CD14-positive monocyte (primary cell): Measurements from ENCODE around the gene S1PR3. TPM values are rescaled to one million over a fixed set of nuclear protein-coding genes. Genes with fewer than 3 reads are reported as not detected.
A peak's percentile ranks its signal among the peaks of the same experiment; 100 is the strongest.

Experiments used
- DNase-seq, 3 donors: peaks; one replicate each; pipeline ENCODE4 v3.0.0-alpha.2; 2011 to 2022
- H2AFZ ChIP-seq: 2 replicates; pipeline ENCODE4 v1.6.0; 2012; ENCODE audit warnings: mild to moderate bottlenecking, low read depth, low read length, inconsistent platforms; ENCODE audit not compliant: insufficient read depth, poor library complexity, severe bottlenecking
- H3K27ac ChIP-seq, 2 donors: 1 replicate in 1 of 2; 2 replicates in 1 of 2; pipeline ENCODE4 v1.5.1; 2012 to 2013; ENCODE audit warnings: low read length in 2 of 2, control low read depth in 1 of 2, inconsistent platforms in 1 of 2, low read depth in 1 of 2, mild to moderate bottlenecking in 1 of 2
- H3K27me3 ChIP-seq, 2 donors: one replicate each; pipeline versions ENCODE4 v1.6.0 to v1.6.1; 2011 to 2013; ENCODE audit warnings: low read length in 2 of 2; ENCODE audit not compliant: control insufficient read depth in 2 of 2, insufficient read depth in 2 of 2
- H3K36me3 ChIP-seq, 2 donors: replicated peaks in 1 of 2; 1 replicate in 1 of 2; 2 replicates in 1 of 2; pipeline versions ENCODE4 v1.5.1 to v1.6.1; 2012 to 2013; ENCODE audit warnings: low read length in 2 of 2, control low read depth in 1 of 2, inconsistent platforms in 1 of 2, mild to moderate bottlenecking in 1 of 2; ENCODE audit not compliant: insufficient read depth in 2 of 2, control insufficient read depth in 1 of 2
- H3K4me1 ChIP-seq, 2 donors: 1 replicate in 1 of 2; 2 replicates in 1 of 2; pipeline versions ENCODE4 v1.5.1 to v1.6.1; 2012 to 2013; ENCODE audit warnings: low read length in 2 of 2, control low read depth in 1 of 2, inconsistent platforms in 1 of 2, mild to moderate bottlenecking in 1 of 2, moderate library complexity in 1 of 2; ENCODE audit not compliant: insufficient read depth in 2 of 2, control insufficient read depth in 1 of 2
- H3K4me2 ChIP-seq: replicated peaks from 2 replicates; pipeline ENCODE3; 2012; ENCODE audit warnings: low read length, moderate library complexity, mild to moderate bottlenecking; ENCODE audit not compliant: poor library complexity, severe bottlenecking; ENCODE audit errors: extremely low read depth
- H3K4me3 ChIP-seq, 3 experiments: fragments of 200-600 bp in 1 of 3; sonication (generic) in 1 of 3; replicated peaks in 1 of 3; 1 replicate in 2 of 3; 2 replicates in 1 of 3; pipeline ENCODE4 v1.5.1; 2011 to 2013; ENCODE audit warnings: low read length in 3 of 3, mild to moderate bottlenecking in 3 of 3, control low read depth in 2 of 3, low read depth in 2 of 3, inconsistent platforms in 1 of 3, moderate library complexity in 1 of 3
- H3K79me2 ChIP-seq: 2 replicates; pipeline ENCODE4 v1.6.0; 2012; ENCODE audit warnings: mild to moderate bottlenecking, control low read depth, inconsistent platforms, low read length, moderate library complexity; ENCODE audit not compliant: insufficient read depth
- H3K9ac ChIP-seq: 2 replicates; pipeline ENCODE4 v1.6.0; 2017; ENCODE audit warnings: low read length, mild to moderate bottlenecking; ENCODE audit not compliant: insufficient read depth, poor library complexity, severe bottlenecking
- H3K9me3 ChIP-seq, 2 donors: replicated peaks in 1 of 2; 1 replicate in 1 of 2; 2 replicates in 1 of 2; pipeline versions ENCODE4 v1.5.1 to v1.6.1; 2012 to 2013; ENCODE audit warnings: low read length in 2 of 2, control low read depth in 1 of 2; ENCODE audit not compliant: control insufficient read depth in 1 of 2, insufficient read depth in 1 of 2
- H4K20me1 ChIP-seq: 2 replicates; pipeline ENCODE4 v1.6.0; 2012; ENCODE audit warnings: mild to moderate bottlenecking, low read length, control low read depth, moderate library complexity; ENCODE audit not compliant: insufficient read depth
- H3K27ac Mint-ChIP-seq, 7 donors: one replicate each; pipeline ENCODE4 v1.8.0; 2020; ENCODE audit warnings: mild to moderate bottlenecking in 7 of 7, mixed read lengths in 7 of 7, moderate library complexity in 6 of 7, inconsistent platforms in 2 of 7
- H3K27me3 Mint-ChIP-seq, 3 donors: one replicate each; pipeline ENCODE4 v1.8.0; 2021 to 2022; ENCODE audit warnings: low read depth in 3 of 3, mild to moderate bottlenecking in 3 of 3, mixed read lengths in 3 of 3, moderate library complexity in 3 of 3, inconsistent platforms in 1 of 3
- H3K36me3 Mint-ChIP-seq, 2 donors: one replicate each; pipeline ENCODE4 v1.8.0; 2020; ENCODE audit warnings: mixed read lengths in 2 of 2, inconsistent platforms in 1 of 2, mild to moderate bottlenecking in 1 of 2
- H3K4me1 Mint-ChIP-seq: one replicate; pipeline ENCODE4 v1.8.0; 2020; ENCODE audit warnings: mild to moderate bottlenecking, mixed read lengths
- H3K4me3 Mint-ChIP-seq, 2 donors: one replicate each; pipeline ENCODE4 v1.8.0; 2020; ENCODE audit warnings: mild to moderate bottlenecking in 2 of 2, mixed read lengths in 2 of 2, moderate library complexity in 1 of 2
- H3K9me3 Mint-ChIP-seq, 7 donors: one replicate each; pipeline ENCODE4 v1.8.0; 2020 to 2022; ENCODE audit warnings: mixed read lengths in 7 of 7, mild to moderate bottlenecking in 6 of 7, moderate library complexity in 6 of 7, inconsistent platforms in 2 of 7
- WGBS: methylation state at CpG from one replicate; pipeline ENCODE4 v1.1.5; 2013; ENCODE audit warnings: missing lambda C conversion rate; ENCODE audit not compliant: insufficient coverage; 5-methylcytosine and 5-hydroxymethylcytosine counted together
- intact Hi-C, 2 donors: fragments of 100-400 bp; cut with micrococcal nuclease; formaldehyde crosslinking; loops; one replicate each; pipeline versions ENCODE4 v1.15.0 to v1.15.1; 2023
- polyA plus RNA-seq, 3 donors: library from polyadenylated mRNA; depleted of rRNA in 1 of 3; unstranded in 2 of 3; stranded (reverse) in 1 of 3; fragments of 300-500 nt in 2 of 3; fragments of >200 nt in 1 of 3; fragmentation: Illumina TruSeq in 2 of 3; gene quantifications; 1 replicate in 2 of 3; 2 replicates in 1 of 3; pipeline ENCODE4 v1.2.3, GENCODE V29; 2012 to 2021
- TF ChIP-seq, protein P1 (sequence below): fragments of 200-600 bp; IDR thresholded peaks from one replicate; pipeline ENCODE4 v1.8.0; 2022; ENCODE audit warnings: antibody characterized with exemption, mild to moderate bottlenecking

Gene S1PR3
- polyA plus RNA-seq, 3 donors, result 28.2 to 59.7 (median 30.6) TPM

DNA sequence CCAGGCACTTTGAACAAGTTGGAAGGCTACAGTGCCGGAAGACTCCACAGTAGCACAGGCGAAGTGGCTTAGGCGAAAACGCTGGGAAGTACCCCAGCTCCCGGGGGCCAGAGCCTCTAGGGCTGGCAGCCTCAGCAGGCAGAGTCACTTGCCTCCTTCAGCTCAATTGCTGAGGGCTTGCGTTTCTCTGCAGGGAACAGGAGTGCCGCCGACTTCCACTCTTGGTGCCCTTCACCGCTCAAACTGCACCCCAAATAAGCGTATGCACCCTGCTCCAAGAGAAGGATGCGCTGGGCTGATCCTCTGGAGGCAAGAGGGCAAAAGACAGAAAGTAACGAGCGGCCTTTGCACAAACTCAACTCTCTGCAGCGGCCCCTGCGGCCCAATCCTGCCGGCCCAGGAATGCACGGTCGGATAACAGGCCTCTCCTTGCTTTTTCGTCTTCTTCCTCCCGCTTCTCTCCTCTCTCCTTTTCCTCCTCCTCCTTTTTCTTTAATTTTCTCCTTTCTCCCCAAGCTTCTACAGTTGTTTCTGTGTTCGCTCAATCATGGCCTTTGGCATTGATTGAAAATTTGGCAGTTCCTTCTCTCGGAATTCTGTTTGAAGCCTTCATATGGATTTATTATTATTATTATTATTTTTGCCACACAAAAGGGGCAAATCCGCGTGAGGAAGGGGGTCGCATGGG, 1.1 kb upstream of the S1PR3 start:
- intact Hi-C loops, result loop anchor here in 1 of 2 donors (5.0 kb wide), 1 partner anchor 53 kb away; no protein-coding TSS in a partner anchor
- 88% methylated on average over 21 of the region's 25 CpGs for WGBS
- H3K4me3 ChIP-seq, result peak overlapping the region; percentile 94 to 99 (median 99)
- peaks cover 23 to 25% of the 10 kb centered on the region in 2 donors for H3K36me3 Mint-ChIP-seq
- H3K9me3 Mint-ChIP-seq, result peaks cover 0 to 2% (median 0%) of the 10 kb centered on the region in 7 donors
- peaks cover 12 to 16% of the 10 kb centered on the region in 2 donors for H3K36me3 ChIP-seq
- no peaks in the 10 kb centered on the region for H3K27me3 ChIP-seq
- H3K27me3 Mint-ChIP-seq, result peaks cover 0 to 2% (median 1%) of the 10 kb centered on the region in 3 donors
- H2AFZ ChIP-seq, result peak overlapping the region; percentile 3
- peaks cover 38% of the 10 kb centered on the region for H3K79me2 ChIP-seq
- peak overlapping the region; percentile 94 for H3K4me2 ChIP-seq
- H3K9ac ChIP-seq, result peak overlapping the region; percentile 90
- TF ChIP-seq, protein P1, sequence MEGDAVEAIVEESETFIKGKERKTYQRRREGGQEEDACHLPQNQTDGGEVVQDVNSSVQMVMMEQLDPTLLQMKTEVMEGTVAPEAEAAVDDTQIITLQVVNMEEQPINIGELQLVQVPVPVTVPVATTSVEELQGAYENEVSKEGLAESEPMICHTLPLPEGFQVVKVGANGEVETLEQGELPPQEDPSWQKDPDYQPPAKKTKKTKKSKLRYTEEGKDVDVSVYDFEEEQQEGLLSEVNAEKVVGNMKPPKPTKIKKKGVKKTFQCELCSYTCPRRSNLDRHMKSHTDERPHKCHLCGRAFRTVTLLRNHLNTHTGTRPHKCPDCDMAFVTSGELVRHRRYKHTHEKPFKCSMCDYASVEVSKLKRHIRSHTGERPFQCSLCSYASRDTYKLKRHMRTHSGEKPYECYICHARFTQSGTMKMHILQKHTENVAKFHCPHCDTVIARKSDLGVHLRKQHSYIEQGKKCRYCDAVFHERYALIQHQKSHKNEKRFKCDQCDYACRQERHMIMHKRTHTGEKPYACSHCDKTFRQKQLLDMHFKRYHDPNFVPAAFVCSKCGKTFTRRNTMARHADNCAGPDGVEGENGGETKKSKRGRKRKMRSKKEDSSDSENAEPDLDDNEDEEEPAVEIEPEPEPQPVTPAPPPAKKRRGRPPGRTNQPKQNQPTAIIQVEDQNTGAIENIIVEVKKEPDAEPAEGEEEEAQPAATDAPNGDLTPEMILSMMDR, result no peak
- H3K27ac ChIP-seq, result peak overlapping the region; percentile 90 to 96
- no peaks in the 10 kb centered on the region for H3K9me3 ChIP-seq
- peaks cover 35% of the 10 kb centered on the region for H4K20me1 ChIP-seq
- peak overlapping the region; percentile 94 to 96 for H3K4me3 Mint-ChIP-seq
- peaks cover 56 to 59% of the 10 kb centered on the region in 2 donors for H3K4me1 ChIP-seq
- DNase-seq, result no peak
- peaks cover 65% of the 10 kb centered on the region for H3K4me1 Mint-ChIP-seq
- H3K27ac Mint-ChIP-seq, result peak overlapping the region; percentile 96 to 99 (median 99)

DNA sequence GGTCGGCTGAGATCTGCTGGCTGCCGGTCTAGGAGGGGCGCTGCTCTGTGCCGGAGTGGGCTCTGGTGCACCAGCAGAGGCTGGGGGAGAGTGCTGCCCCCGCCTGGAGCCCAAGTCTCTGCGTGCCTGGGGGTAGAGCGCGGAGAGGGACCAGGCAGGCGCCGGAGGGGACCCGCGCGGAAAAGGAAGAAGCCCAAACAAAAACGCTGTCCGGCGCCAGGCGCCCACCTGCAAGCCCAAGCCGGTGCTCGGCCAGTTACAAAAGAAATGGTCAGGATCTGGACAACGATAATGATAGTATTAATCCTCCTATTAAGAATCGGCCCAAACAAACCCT, 571 bp upstream of the S1PR3 start:
- Mint-ChIP-seq H3K36me3 (peaks cover 28 to 30% of the 10 kb centered on the region in 2 donors), H3K4me3 (peak overlapping the region; percentile 88 to 96), H3K27me3 (peaks cover 0 to 2% (median 1%) of the 10 kb centered on the region in 3 donors), H3K9me3 (peaks cover 0 to 2% (median 0%) of the 10 kb centered on the region in 7 donors), H3K4me1 (peaks cover 68% of the 10 kb centered on the region), H3K27ac (peak overlapping the region; percentile 42 to 99 (median 89))
- TF ChIP-seq, protein P1, result no peak
- no peak for DNase-seq
- peak overlapping the region; percentile 94 for H3K4me2 ChIP-seq
- H3K4me1 ChIP-seq, result peaks cover 56 to 60% of the 10 kb centered on the region in 2 donors
- H3K9ac ChIP-seq, result peak overlapping the region; percentile 90
- peak overlapping the region; percentile 94 to 99 (median 99) for H3K4me3 ChIP-seq
- H3K27me3 ChIP-seq, result no peaks in the 10 kb centered on the region
- H2AFZ ChIP-seq, result peak overlapping the region; percentile 81
- intact Hi-C loops, result loop anchor here in 1 of 2 donors (5.0 kb wide), 1 partner anchor 53 kb away; no protein-coding TSS in a partner anchor
- H4K20me1 ChIP-seq, result peaks cover 40% of the 10 kb centered on the region
- peaks cover 17 to 21% of the 10 kb centered on the region in 2 donors for H3K36me3 ChIP-seq
- peaks cover 44% of the 10 kb centered on the region for H3K79me2 ChIP-seq
- WGBS, result 11% methylated on average over 19 of the region's 21 CpGs
- no peaks in the 10 kb centered on the region for H3K9me3 ChIP-seq
- H3K27ac ChIP-seq, result peak overlapping the region; percentile 76 to 90
